ENCODE results near the gene PRKAR1B. TPM values are rescaled to one million over a fixed set of nuclear protein-coding genes. Genes with fewer than 3 reads are reported as not detected.
A peak's percentile ranks its signal among the peaks of the same experiment; 100 is the strongest.

Gene PRKAR1B
- total RNA-seq (2012; rRNA removed), result 5.5 and 14.7 TPM in 2 replicates

- Histone ChIP-seq H3K27me3 (ENCODE audit: control insufficient read depth, insufficient read depth, low read length) (no peaks in the 10 kb centered on the region), H3K4me2 (ENCODE audit: low read length) (peak within 1 kb of the TSS; percentile 97), H3K9me3 (replicated peaks; ENCODE audit: low read length) (no peaks in the 10 kb centered on the region), H3K9ac (ENCODE audit: low read depth, low read length) (peak within 1 kb of the TSS; percentile 83), H3K4me3 (ENCODE audit: low read length) (peak within 1 kb of the TSS; percentile 93), H3K36me3 (ENCODE audit: insufficient read depth, low read length) (peaks cover 12% of the 10 kb centered on the region), H3K4me1 (ENCODE audit: control insufficient read depth, insufficient read depth, low read length) (peaks cover 28% of the 10 kb centered on the region)
Measured at GRCh38 chr7:727104-727805, at the start of gene PRKAR1B. TSS of gene PRKAR1B (minus strand) at chr7:727281. CDS start at chr7:711505, 15,776 bp downstream.

GRCh38 chr7:776381-776780 is 49.3 kb upstream of the PRKAR1B start:
- H3K27me3 ChIP-seq (ENCODE audit: control insufficient read depth, insufficient read depth, low read length), result no peaks in the 10 kb centered on the region
- H3K4me2 ChIP-seq (ENCODE audit: low read length), result no peak overlapping the region
- no peak overlapping the region for H3K9ac ChIP-seq (ENCODE audit: low read depth, low read length)
- peaks cover 15% of the 10 kb centered on the region for H3K4me1 ChIP-seq (ENCODE audit: control insufficient read depth, insufficient read depth, low read length)
- H3K36me3 ChIP-seq (ENCODE audit: insufficient read depth, low read length), result peaks cover 42% of the 10 kb centered on the region
- H3K4me3 ChIP-seq (ENCODE audit: low read length), result no peak overlapping the region
- no peaks in the 10 kb centered on the region for H3K9me3 ChIP-seq (replicated peaks; ENCODE audit: low read length)

- H3K27me3 ChIP-seq (ENCODE audit: control insufficient read depth, insufficient read depth, low read length), result no peaks in the 10 kb centered on the region
- H3K36me3 ChIP-seq (ENCODE audit: insufficient read depth, low read length), result peaks cover 29% of the 10 kb centered on the region
- H3K9ac ChIP-seq (ENCODE audit: low read depth, low read length), result no peak overlapping the region
- peaks cover 19% of the 10 kb centered on the region for H3K4me1 ChIP-seq (ENCODE audit: control insufficient read depth, insufficient read depth, low read length)
- H3K9me3 ChIP-seq (replicated peaks; ENCODE audit: low read length), result no peaks in the 10 kb centered on the region
- no peak overlapping the region for H3K4me2 ChIP-seq (ENCODE audit: low read length)
- no peak overlapping the region for H3K4me3 ChIP-seq (ENCODE audit: low read length)
Measured at GRCh38 chr7:774161-775109, 47.4 kb upstream of the PRKAR1B start.

GRCh38 chr7:773622-773915 is 46.5 kb upstream of the PRKAR1B start:
- Histone ChIP-seq H3K9me3 (replicated peaks; ENCODE audit: low read length) (no peaks in the 10 kb centered on the region), H3K4me3 (ENCODE audit: low read length) (no peak overlapping the region), H3K36me3 (ENCODE audit: insufficient read depth, low read length) (peaks cover 29% of the 10 kb centered on the region), H3K4me1 (ENCODE audit: control insufficient read depth, insufficient read depth, low read length) (peaks cover 10% of the 10 kb centered on the region), H3K4me2 (ENCODE audit: low read length) (no peak overlapping the region), H3K9ac (ENCODE audit: low read depth, low read length) (no peak overlapping the region), H3K27me3 (ENCODE audit: control insufficient read depth, insufficient read depth, low read length) (no peaks in the 10 kb centered on the region)

GRCh38 chr7:772861-773621 is 46.0 kb upstream of the PRKAR1B start:
- peaks cover 26% of the 10 kb centered on the region for H3K36me3 ChIP-seq (ENCODE audit: insufficient read depth, low read length)
- no peak overlapping the region for H3K4me2 ChIP-seq (ENCODE audit: low read length)
- H3K27me3 ChIP-seq (ENCODE audit: control insufficient read depth, insufficient read depth, low read length), result no peaks in the 10 kb centered on the region
- peaks cover 10% of the 10 kb centered on the region for H3K4me1 ChIP-seq (ENCODE audit: control insufficient read depth, insufficient read depth, low read length)
- H3K9me3 ChIP-seq (replicated peaks; ENCODE audit: low read length), result no peaks in the 10 kb centered on the region
- H3K9ac ChIP-seq (ENCODE audit: low read depth, low read length), result no peak overlapping the region
- H3K4me3 ChIP-seq (ENCODE audit: low read length), result no peak overlapping the region

GRCh38 chr7:772392-772791 is 45.3 kb upstream of the PRKAR1B start:
- Histone ChIP-seq H3K4me2 (ENCODE audit: low read length) (no peak overlapping the region), H3K4me3 (ENCODE audit: low read length) (no peak overlapping the region), H3K9me3 (replicated peaks; ENCODE audit: low read length) (no peaks in the 10 kb centered on the region), H3K27me3 (ENCODE audit: control insufficient read depth, insufficient read depth, low read length) (no peaks in the 10 kb centered on the region), H3K4me1 (ENCODE audit: control insufficient read depth, insufficient read depth, low read length) (peaks cover 10% of the 10 kb centered on the region), H3K36me3 (ENCODE audit: insufficient read depth, low read length) (peaks cover 24% of the 10 kb centered on the region), H3K9ac (ENCODE audit: low read depth, low read length) (no peak overlapping the region)

GRCh38 chr7:772005-772294 is 44.9 kb upstream of the PRKAR1B start:
- H3K9me3 ChIP-seq (replicated peaks; ENCODE audit: low read length), result no peaks in the 10 kb centered on the region
- no peak overlapping the region for H3K9ac ChIP-seq (ENCODE audit: low read depth, low read length)
- H3K4me1 ChIP-seq (ENCODE audit: control insufficient read depth, insufficient read depth, low read length), result peaks cover 9% of the 10 kb centered on the region
- H3K4me2 ChIP-seq (ENCODE audit: low read length), result no peak overlapping the region
- no peaks in the 10 kb centered on the region for H3K27me3 ChIP-seq (ENCODE audit: control insufficient read depth, insufficient read depth, low read length)
- peaks cover 24% of the 10 kb centered on the region for H3K36me3 ChIP-seq (ENCODE audit: insufficient read depth, low read length)
- no peak overlapping the region for H3K4me3 ChIP-seq (ENCODE audit: low read length)

GRCh38 chr7:771234-772004 is 44.3 kb upstream of the PRKAR1B start:
- H3K27me3 ChIP-seq (ENCODE audit: control insufficient read depth, insufficient read depth, low read length), result no peaks in the 10 kb centered on the region
- H3K4me1 ChIP-seq (ENCODE audit: control insufficient read depth, insufficient read depth, low read length), result peaks cover 7% of the 10 kb centered on the region
- no peak overlapping the region for H3K9ac ChIP-seq (ENCODE audit: low read depth, low read length)
- H3K9me3 ChIP-seq (replicated peaks; ENCODE audit: low read length), result no peaks in the 10 kb centered on the region
- H3K4me2 ChIP-seq (ENCODE audit: low read length), result no peak overlapping the region
- no peak overlapping the region for H3K4me3 ChIP-seq (ENCODE audit: low read length)
- peaks cover 24% of the 10 kb centered on the region for H3K36me3 ChIP-seq (ENCODE audit: insufficient read depth, low read length)

- H3K36me3 ChIP-seq (ENCODE audit: insufficient read depth, low read length), result peaks cover 26% of the 10 kb centered on the region
- H3K4me2 ChIP-seq (ENCODE audit: low read length), result no peak overlapping the region
Measured at GRCh38 chr7:770741-771166, 43.7 kb upstream of the PRKAR1B start.

GRCh38 chr7:770336-770735 is 43.3 kb upstream of the PRKAR1B start:
- Histone ChIP-seq H3K27me3 (ENCODE audit: control insufficient read depth, insufficient read depth, low read length) (no peaks in the 10 kb centered on the region), H3K4me1 (ENCODE audit: control insufficient read depth, insufficient read depth, low read length) (peaks cover 7% of the 10 kb centered on the region), H3K9ac (ENCODE audit: low read depth, low read length) (no peak overlapping the region), H3K4me2 (ENCODE audit: low read length) (no peak overlapping the region), H3K4me3 (ENCODE audit: low read length) (no peak overlapping the region), H3K36me3 (ENCODE audit: insufficient read depth, low read length) (peaks cover 27% of the 10 kb centered on the region), H3K9me3 (replicated peaks; ENCODE audit: low read length) (no peaks in the 10 kb centered on the region)

More at GRCh38 chr7:770741-771166, 43.7 kb upstream of the PRKAR1B start:
- Histone ChIP-seq H3K27me3 (ENCODE audit: control insufficient read depth, insufficient read depth, low read length) (no peaks in the 10 kb centered on the region), H3K9ac (ENCODE audit: low read depth, low read length) (no peak overlapping the region), H3K9me3 (replicated peaks; ENCODE audit: low read length) (no peaks in the 10 kb centered on the region), H3K4me3 (ENCODE audit: low read length) (no peak overlapping the region), H3K4me1 (ENCODE audit: control insufficient read depth, insufficient read depth, low read length) (peaks cover 7% of the 10 kb centered on the region)
